ENCODE results near the gene CDADC1.

GRCh38 chr13:49302222-49302621, 54.5 kb downstream of the CDADC1 start:
- TF ChIP-seq CTCF (IDR thresholded peaks at IDR 0.05) (no peak), POLR2AphosphoS5 (IDR thresholded peaks at IDR 0.05) (no peak), POLR2A (IDR thresholded peaks at IDR 0.05) (no peak)
